Fibroblast of gingiva (primary cell): ENCODE data around the gene TMEM72.

Experiments used
- DNase-seq: peaks from one replicate; pipeline ENCODE4 v3.0.0-alpha.2; 2011; ENCODE audit warnings: low read depth

TMEM72 gene

DNA sequence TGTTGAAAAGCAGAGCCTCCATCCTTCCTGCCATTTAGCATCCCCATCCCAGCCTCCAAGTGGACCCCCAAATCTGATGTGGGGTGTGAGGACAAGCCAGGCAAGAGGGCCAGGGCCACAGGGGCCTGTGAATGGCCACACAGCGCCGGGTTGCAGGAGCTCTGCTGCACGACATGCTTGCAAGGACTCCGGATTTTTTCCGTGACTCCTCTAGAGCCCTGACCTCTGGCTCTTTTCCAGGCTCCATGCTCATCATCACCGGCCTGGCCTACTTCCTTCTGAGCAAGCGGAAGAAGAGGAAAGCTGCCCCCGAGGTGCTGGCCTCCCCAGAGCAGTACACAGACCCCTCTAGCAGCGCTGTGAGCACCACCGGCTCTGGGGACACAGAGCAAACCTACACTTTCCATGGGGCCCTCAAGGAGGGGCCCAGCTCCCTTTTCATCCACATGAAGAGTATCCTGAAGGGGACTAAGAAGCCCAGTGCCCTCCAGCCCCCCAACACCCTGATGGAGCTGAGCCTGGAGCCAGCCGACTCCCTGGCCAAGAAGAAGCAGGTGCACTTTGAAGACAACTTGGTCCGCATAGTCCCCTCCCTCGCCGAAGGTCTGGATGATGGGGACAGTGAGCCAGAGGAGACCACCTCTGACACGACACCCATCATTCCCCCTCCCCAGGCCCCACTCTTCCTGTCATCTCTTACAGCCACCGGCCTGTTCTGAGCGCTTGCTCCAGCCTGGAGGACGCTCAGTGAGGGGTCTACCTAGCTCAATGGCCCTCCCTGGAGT lies 23.5 kb downstream of the TMEM72 start:
- DNase-seq = no peak

- DNase-seq = peak; percentile 72
These were observed 24.2 kb downstream of the TMEM72 start for GRCh38 chr10:44935201-44935965.

DNA sequence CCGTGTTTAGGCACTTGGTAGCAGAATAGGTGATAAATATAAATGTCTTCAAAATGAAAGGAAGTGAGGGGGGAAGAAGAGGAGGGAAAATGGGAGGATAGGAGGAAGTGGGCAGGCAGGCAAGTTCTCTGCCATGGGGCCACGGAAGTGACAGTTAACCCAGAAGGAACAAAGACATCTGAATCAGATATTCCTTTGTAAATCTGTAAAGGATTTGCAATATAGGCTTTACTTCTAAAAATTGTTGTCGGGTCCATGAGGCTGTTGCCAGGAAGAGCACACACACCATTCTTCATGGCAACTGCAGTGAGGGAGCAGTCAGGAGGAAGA lies 24.8 kb downstream of the TMEM72 start:
- DNase-seq = no peak

DNA sequence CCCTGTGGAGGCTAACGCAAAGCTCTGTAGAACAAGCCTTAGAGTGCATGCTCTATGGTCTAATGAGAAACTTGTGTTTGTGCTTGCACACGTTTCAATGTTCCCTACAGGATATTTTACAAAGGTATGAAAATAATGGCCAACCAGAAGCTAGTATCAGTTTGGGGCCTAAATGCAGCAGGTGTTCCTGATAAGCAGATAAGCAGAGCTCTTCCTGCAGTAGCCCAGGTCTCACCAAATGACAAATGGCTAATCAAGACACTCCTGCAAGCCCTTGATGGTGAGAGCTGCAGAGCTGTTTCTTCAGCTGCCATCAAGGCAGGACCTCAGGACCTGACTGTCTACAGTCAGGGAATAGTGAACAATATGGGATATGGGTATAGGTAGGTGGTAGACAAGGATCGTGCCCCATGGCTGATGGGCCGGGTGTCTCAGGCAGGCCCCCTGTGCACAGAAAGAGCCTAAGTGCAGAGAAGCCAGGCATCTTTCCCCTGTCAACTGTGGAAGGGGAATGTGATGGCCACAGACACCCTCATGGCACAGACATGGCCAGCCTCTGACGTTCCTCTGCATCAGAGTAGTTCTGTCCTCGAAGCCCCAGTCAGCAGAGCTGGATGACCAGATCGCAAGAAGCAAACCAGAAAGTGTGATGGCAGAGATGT lies 25.3 kb downstream of the TMEM72 start:
- DNase-seq = no peak

GRCh38 chr10:44937196-44938005 lies 26.3 kb downstream of the TMEM72 start:
- peak; percentile 48 for DNase-seq

GRCh38 chr10:44938956-44939355 lies 27.8 kb downstream of the TMEM72 start:
- DNase-seq = no peak

DNA sequence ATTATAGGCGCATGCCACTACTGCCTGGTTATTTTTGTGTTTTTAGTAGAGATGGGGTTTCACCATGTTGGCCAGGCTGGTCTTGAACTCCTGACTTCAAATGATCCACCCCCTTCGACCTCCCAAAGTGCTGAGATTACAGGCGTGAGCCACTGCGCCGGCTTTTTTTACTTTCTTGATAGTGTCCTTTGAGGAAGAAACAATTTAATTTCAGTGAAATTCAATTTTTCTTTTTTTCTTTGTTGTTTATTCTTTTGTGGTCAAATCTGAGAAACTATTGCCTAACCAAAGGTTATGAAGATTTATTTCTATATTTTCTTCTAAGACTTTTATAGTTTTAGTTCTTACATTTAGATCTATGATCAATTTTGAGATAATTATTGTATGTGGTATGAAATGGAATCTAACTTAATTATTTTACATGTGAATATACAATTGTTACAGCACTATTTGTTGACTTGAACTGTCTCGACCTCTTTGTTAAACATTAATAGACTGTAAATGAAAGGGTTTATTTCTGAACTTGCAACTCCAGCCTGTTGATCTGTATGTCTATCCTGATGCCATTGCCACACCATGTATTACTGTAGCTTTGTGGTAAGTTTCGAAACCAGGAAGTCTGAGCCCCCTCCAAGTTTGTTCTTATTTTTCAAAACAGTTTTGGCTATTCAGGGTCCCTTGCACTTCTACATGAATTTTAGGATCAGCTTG lies 28.7 kb downstream of the TMEM72 start:
- DNase-seq = peak; percentile 14

- no peak for DNase-seq
These were observed 33.2 kb downstream of the TMEM72 start for GRCh38 chr10:44944354-44944753.

DNA sequence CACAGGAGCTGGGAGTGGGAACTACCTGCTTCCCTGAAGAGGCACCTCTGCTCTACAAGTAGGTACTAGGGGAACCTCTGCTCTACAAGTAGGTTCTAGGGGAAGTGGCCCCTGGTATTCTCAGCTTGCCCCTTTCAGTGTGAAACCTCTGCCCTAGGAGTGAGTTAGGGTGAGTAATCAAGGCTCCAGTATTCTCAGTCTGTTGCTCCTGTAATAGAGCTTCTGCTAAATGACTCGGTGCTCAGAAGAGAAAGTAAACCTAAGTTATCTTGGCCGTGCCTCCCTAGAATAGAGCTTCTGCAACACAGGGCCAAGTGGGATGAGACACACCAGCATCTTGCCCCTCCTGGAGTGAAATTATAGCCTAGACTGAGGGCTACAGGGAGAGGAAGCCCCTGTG lies 35.1 kb downstream of the TMEM72 start:
- DNase-seq = no peak

DNA sequence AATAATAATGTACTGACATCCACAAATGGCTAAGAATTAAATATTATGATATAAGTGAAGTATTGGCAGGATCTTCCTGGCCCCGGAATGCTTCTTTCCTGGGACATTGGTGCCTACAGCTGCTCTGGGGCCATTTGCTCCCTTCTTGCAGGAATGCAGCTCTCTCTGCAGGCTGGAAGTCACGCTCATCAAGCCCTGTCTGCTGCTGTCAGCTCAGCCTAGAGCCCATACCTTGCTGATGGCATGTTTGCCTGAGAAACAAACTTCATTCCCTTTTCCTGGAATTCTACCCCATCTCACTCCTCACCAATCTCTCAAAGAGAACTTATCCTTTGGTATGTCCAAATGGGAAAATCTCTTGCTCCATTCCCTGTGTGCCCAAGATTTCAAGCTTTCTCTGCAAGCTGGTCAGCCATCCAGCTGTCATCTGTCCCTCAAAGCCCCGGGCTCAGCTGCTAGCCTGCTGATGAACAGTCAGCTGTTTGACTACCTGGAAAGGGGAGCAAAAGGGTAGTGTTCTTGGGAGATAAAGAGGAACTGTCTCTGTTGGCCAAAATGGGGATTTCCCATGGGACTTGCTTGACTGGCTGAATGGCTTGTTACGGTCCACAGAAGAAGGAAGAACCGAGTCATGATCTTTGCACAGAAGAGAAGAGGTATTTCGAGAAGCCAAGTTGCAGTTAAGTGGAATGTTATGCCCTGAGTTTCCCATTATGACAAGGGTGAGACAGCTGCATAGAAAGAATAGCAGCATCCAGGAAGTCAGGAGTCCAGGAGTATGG lies 36.4 kb downstream of the TMEM72 start:
- no peak for DNase-seq

DNA sequence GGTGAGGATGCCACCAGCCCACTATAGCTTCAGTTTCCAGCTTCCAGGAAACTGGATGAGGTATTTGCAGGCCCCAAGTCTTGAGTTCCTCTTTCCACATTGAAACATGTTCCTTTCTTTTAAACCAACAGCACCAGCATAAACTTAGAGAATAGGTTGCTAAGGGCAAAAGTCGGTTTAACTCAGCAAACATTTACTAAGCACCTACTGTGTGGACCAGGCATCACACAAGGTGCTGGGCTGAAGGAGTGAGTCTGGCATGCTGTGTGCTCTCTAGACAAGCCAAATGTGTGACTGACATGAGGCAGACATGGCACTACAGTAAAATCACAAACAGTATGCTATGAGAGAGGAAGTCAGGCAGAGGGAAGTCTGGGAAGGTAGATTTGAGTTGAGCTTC lies 37.5 kb downstream of the TMEM72 start:
- DNase-seq = no peak

GRCh38 chr10:44949127-44949802 lies 38.1 kb downstream of the TMEM72 start:
- no peak for DNase-seq

- no peak for DNase-seq
These were observed 38.8 kb downstream of the TMEM72 start for GRCh38 chr10:44949915-44950314.

DNA sequence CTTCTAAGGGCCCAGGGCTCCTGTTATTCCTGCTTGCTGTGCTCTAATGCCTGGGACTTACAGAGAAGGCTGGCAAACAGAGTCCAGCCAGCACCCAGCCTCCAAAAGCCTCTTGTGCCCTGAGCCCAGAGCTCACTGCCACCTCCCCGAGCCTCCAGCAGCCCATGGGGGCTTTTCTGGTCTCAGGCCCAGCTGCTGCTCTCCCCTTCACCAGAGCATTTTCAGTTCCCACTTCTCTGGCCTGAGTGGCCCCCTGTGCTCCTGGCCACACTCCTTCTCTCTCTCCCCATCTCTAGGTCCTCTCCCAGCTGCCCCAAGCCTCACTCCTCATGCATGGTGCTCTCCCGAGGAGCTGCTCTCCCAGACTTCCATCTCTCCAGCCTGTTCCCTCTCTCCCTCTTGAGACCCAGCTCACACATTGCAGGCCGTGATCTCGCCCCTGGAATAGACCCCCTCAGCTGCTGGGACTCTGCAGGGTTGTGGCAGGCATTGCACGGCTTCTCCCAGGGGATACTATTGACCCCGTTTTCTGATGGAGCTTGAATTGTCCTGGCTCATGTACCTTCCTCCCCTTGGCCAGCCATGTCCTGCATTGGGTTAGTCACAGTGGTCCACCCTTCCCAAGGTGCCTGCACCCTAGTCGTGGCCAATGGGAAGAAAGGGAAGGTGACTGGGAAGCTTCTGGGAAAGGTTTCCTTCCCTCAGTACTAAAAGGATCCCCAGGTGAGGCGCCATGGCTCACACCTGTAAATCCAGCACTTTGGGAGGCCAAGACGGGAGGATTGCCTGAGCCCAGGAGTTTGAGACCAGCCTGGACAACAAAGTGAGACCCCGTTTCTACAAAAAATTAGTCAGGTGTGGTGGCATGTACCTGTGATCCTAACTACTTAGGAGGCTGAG lies 39.4 kb downstream of the TMEM72 start:
- no peak for DNase-seq

DNA sequence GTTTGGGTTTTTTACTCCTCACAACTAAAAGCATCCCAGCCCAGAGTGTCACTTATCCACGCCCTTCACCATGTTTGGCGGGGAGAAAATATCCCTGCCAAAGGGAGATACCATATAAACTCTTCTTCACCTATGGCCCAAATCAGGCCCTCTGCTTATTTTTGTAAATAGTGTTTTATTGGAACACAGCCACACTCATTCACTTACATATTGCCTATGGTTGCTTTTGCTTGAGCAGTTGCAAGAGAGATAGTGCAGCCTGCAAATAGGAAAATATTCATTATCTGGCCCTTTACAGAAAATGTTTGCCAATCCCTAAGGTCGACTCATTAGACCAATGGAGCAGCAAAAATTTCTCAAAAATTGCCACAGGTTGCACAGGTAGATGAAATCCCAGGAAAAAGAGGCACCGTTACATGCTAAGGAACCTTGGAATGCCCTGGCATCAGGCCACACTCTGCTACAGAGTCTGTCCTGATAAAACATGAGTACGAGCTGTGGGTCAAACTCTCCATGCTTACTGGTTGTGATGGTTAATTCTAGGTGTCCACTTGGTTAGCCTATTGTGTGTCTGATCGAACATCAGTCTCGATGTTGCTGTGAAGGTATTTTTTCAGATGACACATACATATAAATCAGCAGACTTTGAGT lies 40.6 kb downstream of the TMEM72 start:
- DNase-seq = no peak

DNA sequence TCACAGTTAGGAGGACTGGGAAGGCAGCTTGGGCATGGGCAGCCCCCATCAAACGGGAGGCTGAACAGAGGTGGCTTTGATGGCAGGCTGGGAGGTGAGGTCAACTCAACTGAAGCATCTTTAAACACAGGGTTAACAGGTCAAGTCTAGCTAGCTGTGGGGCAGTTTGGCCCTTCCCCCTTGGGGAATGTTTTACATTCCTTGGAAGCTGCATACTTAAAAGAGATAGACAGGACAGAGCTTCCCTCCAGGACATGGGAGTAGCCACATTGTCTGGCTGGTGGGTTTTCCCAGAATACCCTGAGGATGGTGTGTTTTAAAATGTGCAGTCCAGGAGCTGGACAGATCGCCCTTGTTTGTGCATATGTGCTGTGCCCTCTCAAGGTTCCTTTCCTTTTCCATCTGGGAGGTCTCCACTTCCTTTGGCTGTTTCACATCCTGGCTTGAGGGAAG lies 41.7 kb downstream of the TMEM72 start:
- DNase-seq = no peak

DNA sequence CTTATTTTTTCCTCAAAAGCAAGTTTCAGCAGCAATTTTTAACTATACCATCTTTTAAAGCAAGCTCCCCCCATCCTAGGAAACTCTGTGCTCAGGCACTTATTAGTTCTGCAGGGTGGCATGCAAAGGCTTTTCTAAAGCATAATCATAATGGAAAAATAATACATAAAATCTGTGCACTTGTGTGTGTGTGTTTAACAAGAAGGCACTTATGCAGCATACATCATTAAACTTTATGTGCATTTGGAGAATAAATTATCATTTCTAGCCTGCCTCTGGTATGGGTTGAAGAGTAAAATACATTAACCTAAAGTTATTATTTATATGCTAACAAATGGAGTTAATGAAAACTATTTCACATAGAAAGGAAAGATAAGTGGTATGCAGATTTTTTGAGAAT lies 42.9 kb downstream of the TMEM72 start:
- DNase-seq = no peak

GRCh38 chr10:44954962-44955361 lies 43.8 kb downstream of the TMEM72 start:
- DNase-seq = no peak
